Amniotic stem cell (primary cell): ENCODE measurements around the gene PEAK1.

Source experiments
- DNase-seq: peaks from one replicate; lab custom pipeline; 2025; lab: John Stamatoyannopoulos, UW

PEAK1 gene

GRCh38 chr15:77358545-77359240 lies 61.2 kb downstream of the PEAK1 start:
- DNase-seq: no peak

- DNase-seq: no peak
Measured at GRCh38 chr15:77356305-77356704, 63.6 kb downstream of the PEAK1 start.

GRCh38 chr15:77355321-77355720 lies 64.6 kb downstream of the PEAK1 start:
- DNase-seq: no peak

- no peak for DNase-seq
Measured at GRCh38 chr15:77354063-77354462, 65.8 kb downstream of the PEAK1 start.

GRCh38 chr15:77352887-77353286 lies 67.0 kb downstream of the PEAK1 start:
- no peak for DNase-seq

GRCh38 chr15:77350792-77351191 lies 69.1 kb downstream of the PEAK1 start:
- DNase-seq: no peak

GRCh38 chr15:77349666-77350065 lies 70.2 kb downstream of the PEAK1 start:
- no peak for DNase-seq

- DNase-seq: no peak
Measured at GRCh38 chr15:77348511-77348910, 71.4 kb downstream of the PEAK1 start.

GRCh38 chr15:77347197-77347596 lies 72.7 kb downstream of the PEAK1 start:
- no peak for DNase-seq

- no peak for DNase-seq
Measured at GRCh38 chr15:77346245-77347036, 73.5 kb downstream of the PEAK1 start.

GRCh38 chr15:77342807-77343206 lies 77.1 kb downstream of the PEAK1 start:
- DNase-seq: no peak

- no peak for DNase-seq
Measured at GRCh38 chr15:77340245-77340644, 79.7 kb downstream of the PEAK1 start.

GRCh38 chr15:77336006-77336405 lies 83.9 kb downstream of the PEAK1 start:
- no peak for DNase-seq

GRCh38 chr15:77335298-77335697 lies 84.6 kb downstream of the PEAK1 start:
- no peak for DNase-seq

- no peak for DNase-seq
Measured at GRCh38 chr15:77333166-77333565, 86.7 kb downstream of the PEAK1 start.

GRCh38 chr15:77329202-77329601 lies 90.7 kb downstream of the PEAK1 start:
- no peak for DNase-seq

GRCh38 chr15:77327844-77328529 lies 91.9 kb downstream of the PEAK1 start:
- no peak for DNase-seq

- DNase-seq: no peak
Measured at GRCh38 chr15:77327168-77327567, 92.7 kb downstream of the PEAK1 start.

- DNase-seq: no peak
Measured at GRCh38 chr15:77326366-77326765, 93.5 kb downstream of the PEAK1 start.

- DNase-seq: no peak
Measured at GRCh38 chr15:77312523-77312922, 107.4 kb downstream of the PEAK1 start.

- DNase-seq: no peak
Measured at GRCh38 chr15:77311618-77312398, 108.1 kb downstream of the PEAK1 start.

GRCh38 chr15:77311020-77311419 lies 108.9 kb downstream of the PEAK1 start:
- no peak for DNase-seq
